Activated CD8-positive, alpha-beta memory T cell treated with anti-CD3 and anti-CD28 coated beads for 48 hours (primary cell): Measurements from ENCODE around the gene PPP1CA.

ENCODE experiments used
- DNase-seq, 3 experiments: peaks; one replicate each; pipeline ENCODE4 v3.0.0-alpha.2; 2020; ENCODE audit warnings: low read depth in 2 of 3, low spot score in 2 of 3

The PPP1CA gene

GRCh38 chr11:67401495-67402191 lies at the start of gene PPP1CA:
Gene PPP1CA, minus strand, starts transcription at chr11:67401858. Its CDS starts 76 bp downstream, at chr11:67401782.
- peak; percentile 88 to 92 (median 90) for DNase-seq

GRCh38 chr11:67450796-67451657 lies 49.4 kb upstream of the PPP1CA start:
- DNase-seq: no peak

GRCh38 chr11:67449116-67449844 lies 47.6 kb upstream of the PPP1CA start:
- DNase-seq: no peak

GRCh38 chr11:67448220-67448609 lies 46.6 kb upstream of the PPP1CA start:
- DNase-seq: no peak

- DNase-seq: no peak
These were observed 43.9 kb upstream of the PPP1CA start for GRCh38 chr11:67445515-67445914.

- DNase-seq: no peak
These were observed 41.1 kb upstream of the PPP1CA start for GRCh38 chr11:67442504-67443404.

DNA sequence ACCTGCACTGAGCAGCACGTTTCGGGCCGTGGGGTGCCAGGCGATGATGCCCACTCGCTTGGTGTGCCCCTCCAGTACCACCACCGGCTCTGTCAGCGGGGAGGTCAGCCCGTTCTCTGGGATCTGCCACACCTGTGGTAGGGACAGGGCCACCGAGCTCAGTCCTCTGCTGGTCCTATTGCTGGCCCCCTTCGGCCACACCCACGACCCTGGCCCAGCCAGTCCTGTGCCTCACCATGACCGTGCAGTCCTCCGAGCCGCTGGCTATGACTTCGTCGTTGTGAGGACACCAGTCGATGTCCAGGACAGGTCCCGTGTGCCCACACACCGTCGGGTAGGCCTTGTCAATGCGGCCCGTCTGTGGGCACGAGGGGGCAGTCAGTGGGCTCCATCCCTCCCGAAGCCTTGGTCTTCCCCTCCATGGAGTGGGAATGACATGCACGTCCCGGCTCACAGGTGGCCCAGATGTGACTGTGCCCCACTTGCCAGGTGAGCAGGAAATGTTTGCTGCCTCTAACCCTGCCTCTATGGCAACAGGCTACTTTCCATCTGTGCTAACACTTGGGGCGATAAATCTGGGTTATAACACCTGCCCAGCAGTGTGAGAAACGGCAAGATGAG lies 40.2 kb upstream of the PPP1CA start:
- DNase-seq: no peak

DNA sequence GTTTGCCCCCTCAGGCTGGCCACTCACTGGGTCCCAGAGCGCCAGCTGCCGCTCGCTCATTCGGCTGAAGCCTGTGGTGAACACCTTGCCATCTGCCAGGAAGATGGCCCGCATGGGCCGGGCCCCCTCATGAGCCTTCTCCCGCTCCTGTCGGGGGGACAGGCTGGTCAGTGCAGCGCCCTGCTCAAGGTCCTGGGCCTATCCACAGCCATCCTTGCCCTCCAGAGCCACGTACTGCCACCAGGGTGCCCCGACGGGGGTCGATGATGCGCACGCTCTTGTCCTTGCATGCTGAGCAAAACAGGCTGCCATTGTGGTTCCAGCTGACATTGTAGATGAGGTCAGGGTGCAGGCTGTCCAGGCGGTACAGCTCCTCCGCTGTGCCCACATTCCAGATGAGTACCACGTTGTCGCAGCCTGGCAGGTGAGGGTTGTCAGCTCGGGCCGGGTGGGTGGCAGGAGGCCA lies 39.5 kb upstream of the PPP1CA start:
- DNase-seq: no peak

- no peak for DNase-seq
These were observed 38.8 kb upstream of the PPP1CA start for GRCh38 chr11:67440229-67441097.

- DNase-seq: no peak
These were observed 37.9 kb upstream of the PPP1CA start for GRCh38 chr11:67439321-67440228.

DNA sequence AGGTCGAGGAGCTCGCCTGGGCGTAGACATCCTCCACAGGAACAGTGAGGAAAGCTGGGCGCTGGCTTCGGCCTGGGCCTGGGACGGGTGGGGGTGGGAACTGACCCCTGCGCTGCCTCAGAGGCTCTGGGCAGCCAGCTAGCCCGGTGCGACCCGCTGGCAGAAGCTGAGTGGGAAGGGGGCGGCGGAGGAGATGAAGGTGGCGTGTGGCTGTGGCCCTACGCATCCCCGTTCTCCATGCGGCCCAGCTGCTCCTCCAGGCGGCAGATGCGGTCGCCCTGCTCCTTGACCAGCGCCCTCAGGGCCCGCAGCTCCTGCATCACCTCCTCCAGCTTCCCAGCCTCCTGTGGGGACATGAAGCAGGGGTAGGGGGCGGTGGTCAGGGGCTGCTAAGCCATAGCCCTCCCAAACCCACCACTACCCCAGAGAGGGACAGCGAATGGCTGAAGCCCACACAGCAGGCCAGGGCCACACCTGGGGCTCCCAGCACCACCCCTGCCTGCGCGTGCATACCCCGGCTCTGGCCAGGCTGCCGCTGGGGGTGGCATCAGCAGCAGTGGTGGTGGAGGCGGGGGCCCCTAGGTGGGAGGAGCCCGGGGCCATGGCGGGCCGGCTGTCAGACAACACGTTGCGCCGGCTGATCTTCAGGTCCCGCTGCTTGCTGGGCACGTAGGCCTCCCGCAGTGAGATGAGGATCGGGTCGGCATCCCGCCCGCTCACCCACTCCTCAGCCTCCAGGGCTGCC lies 36.7 kb upstream of the PPP1CA start:
- DNase-seq: peak in 1 of 3 experiments; percentile 73

DNA sequence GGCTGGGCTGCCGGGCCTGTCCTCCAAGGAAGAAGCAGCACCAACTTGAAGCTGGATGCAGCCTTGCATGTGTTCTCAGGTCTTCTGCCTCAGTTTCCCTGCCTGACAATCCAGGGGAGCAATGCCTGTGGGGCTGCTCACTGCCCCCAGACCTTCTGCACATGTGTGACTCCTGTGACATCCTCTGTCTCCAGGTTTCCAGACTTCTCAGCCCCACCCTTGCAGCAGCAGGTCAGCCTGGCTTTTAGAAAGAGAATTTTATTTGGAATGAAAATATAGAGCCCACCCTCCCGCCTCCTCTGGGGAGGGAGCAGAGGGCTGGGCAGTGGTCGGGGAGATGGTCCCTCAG lies 36.1 kb upstream of the PPP1CA start:
- no peak for DNase-seq

DNA sequence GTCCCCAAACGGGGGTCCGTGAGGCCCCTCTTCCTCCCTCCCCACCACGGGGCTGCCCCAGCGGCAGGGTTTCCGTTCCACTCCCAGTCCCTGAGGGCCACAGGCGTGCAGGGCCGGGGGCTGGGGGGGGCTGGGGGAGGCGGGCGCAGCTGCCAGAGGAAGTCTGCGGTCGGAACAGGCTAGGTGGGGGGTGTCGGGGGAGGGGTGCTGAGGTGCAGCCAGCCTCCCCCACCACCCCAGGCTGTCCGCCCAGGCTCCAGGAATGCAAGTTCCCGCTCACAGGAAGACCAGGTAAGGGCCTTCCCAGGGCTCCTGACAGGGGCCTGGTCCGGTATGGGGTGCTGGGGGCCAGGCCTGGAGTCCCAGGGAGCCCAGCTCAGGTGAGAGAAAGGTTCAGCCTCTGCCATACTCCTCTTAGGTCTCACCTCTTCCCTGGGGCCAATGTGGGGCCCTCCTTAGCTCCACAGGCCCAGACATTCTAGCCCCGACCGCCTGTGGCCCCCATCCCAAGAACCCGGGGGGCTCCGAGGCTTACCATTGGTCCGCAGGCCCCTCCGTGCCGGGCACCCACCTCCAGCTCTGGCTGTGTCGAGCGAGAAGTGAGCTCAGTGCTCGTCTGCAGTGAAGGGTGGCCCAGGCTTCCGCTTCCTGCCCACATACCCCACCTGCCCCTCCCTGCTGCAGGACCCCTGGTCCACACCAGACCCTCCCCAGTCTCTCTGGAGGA lies 35.6 kb upstream of the PPP1CA start, which contains the start of gene PTPRCAP:
PTPRCAP (minus strand) TSS at position 601 of the 727 bp plus-strand sequence; CDS start at position 538, 63 bp downstream.
- DNase-seq: peak in 1 of 3 experiments; percentile 65

DNA sequence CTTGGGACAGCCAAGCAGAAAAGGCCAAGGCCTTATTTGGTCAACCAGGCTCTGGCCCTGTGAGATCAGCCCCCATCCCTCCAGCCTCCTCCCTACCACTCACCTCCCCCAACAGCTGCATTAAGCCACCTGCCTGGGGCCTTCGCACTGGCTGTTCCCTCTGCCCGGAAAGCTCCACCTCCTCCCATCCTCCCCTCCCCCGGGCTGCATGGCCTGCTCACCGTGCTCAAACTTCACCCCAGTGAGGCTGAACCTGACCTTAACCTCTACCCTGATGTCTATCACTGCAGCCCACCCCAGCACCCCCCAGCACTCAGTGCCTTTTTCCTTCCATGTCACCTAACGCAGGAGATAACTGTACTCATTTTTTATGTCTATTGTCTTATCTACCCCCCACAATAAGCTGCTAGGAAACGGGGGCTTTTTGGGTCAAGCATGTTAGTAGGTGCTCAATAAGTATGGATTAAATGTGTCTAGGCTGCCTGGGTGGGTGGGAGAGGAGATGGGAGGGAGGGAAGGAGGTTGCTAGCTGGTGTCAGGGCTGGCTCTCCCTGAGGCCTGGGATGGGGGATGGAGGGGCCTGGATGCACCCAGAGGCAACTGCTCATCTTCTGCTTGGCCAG lies 34.9 kb upstream of the PPP1CA start:
- peak in 1 of 3 experiments; percentile 57 for DNase-seq

GRCh38 chr11:67435727-67436458 lies 34.2 kb upstream of the PPP1CA start:
- DNase-seq: no peak
